GM18498 (cell line): ENCODE data around the gene FRMD4B.
A peak's percentile ranks its signal among the peaks of the same experiment; 100 is the strongest.
"Not testable (repeated sequence)": the region's sequence is repeated elsewhere in the genome, so short reads cannot be mapped to it uniquely, and the experiment has no call there.

ENCODE experiments used
- ATAC-seq: cut with Tn5 transposase; IDR thresholded peaks from one replicate; pipeline ENCODE4 v1.9.1; 2021; ENCODE audit warnings: mild to moderate bottlenecking, moderate library complexity; ENCODE audit not compliant: unreplicated experiment

Gene FRMD4B

DNA sequence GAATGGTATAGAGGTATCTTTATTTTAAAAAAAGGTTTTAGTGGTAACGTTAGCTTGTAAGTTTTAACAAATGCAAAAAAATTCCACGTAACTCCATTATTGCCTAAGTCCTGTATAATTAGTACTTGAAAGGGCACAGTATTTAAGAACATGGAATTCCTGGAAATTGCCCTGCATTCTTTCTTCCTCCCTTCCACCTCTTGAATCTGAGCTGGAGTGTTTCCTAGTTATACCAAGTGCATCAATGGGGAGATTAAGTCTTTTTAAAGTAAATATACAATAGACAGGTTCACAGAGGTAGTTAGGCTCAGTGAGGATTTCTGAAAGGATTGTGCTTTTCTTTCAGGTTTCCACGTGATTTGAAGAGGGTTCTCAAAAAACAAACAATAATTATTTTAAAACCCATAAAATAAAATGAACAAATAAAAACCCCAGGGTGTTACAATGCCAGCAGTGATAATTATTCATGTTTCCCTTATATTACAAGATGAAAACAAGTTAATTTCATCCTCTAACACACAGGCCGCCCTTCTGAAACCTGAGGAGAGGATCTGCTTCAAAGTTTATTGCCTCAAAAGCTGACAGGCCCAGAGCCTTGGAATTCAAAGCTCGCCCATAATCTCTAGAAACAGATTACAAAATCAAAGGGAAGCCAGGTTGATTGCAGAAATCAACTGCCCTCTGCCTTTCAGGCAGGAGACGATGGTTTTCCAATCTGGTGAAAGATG is 134.6 kb downstream of the FRMD4B start:
- ATAC-seq: no peak

DNA sequence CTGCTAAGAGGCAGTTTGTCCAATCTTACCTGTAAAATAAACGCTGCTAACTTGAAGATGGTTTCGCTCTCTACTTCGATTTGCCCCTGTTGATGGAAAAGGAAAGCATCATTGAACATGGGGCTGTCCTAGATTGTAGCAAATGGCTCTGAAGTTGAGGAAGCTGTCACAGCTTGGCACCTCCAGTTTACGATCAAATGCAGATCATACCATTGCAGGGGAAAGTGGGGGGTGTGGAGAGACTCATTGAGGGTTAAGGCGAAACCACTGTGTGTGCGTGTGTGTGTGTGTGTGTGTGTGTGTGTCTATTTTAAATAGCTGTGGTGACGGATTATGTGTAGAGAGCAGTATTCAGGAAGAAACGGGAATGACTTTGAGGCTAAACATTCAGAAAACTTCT is 135.9 kb downstream of the FRMD4B start:
- ATAC-seq: no peak

DNA sequence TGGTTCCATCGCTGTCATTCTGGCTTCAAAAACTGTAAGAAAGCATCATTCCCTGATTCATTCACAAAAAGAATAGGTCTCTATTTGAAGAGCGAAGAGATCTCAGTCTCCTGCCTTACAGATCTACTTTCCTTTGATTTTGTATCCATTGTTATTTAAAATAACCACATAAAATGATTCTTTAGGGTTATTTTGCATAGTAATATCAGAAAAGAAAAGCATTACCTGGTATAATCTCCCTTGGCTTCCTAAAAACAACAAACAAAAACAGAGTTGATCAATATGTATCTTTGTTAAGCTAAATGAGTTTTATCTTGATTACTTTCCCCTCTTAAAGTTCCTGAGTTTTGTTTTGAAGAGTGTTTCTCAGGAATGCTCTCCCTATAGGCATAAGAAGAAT is 136.9 kb downstream of the FRMD4B start:
- no peak for ATAC-seq

DNA sequence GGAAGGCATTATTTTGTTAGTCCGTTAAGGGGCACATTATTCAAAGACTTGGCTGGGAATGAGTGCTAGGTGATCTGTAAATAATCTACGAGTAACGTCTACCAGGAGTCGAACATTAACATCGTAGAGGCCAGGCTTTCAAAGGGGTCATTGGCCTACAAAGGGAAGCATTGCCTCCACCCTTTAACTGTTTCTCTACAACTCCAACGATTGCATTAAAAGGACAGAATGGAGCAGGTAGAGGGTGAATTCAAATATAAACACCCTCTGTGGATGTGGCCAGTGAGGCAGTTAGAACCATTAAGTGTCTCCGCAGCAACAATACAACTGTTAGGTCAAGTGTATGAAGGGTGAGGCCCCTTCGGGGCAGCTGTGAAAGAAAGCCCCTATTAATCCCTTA is 137.5 kb downstream of the FRMD4B start:
- no peak for ATAC-seq

DNA sequence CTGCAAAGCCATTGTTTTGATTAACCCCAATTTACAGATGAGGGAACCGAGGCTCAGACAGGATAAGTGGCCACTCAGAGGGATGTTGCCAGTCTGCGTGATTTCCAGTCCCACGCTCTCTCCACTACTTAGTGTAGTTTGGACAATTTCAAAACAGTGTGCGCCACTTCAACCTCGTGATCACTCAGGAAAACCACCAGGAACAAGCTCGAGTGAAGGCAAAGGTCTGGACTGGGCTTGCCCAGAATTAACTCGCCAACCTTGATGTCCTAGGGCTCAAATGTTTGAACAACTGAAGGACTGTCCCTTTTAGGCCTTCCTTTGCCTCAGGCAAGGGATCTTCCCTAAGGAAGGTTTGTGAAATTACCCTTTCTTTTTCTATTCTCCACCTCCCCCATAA is 139.3 kb downstream of the FRMD4B start:
- ATAC-seq: no peak

DNA sequence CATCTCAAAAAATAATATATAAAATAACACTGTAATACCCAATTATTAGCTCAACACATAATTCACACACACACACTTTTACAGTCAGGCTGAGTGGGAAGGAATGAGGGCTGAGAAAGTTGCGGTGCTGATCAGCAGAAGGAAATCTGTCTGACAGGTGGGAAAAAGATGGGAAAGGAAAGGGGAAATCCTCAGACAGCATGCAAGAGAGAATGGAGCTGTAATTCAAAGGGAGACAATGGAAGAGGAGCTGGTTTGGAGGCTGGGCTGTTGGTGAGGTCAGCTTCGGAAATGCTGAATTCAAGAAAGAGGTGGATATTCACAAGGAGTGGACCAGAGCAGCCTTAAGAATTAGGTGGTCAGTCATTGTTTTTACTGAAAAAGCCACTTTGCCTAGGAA is 141.8 kb downstream of the FRMD4B start:
- ATAC-seq: no peak

DNA sequence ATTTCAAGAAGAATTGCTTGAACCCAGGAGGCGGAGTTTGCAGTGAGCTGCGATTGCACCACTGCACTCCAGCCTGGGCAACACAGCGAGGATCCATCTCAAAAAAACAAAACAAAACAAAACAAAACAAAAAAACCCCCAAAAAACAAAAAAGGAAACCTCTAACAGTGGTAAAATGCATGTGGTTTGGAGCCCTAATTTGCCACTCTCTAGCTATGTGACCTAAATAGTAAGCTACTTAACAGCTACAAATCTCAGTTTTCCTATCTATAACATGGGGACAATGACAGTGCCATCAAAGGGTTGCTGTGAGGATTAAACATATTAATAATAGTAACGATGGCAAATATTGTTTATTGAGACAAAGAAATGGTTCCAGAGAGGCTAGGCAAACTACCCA is 144.1 kb downstream of the FRMD4B start:
- ATAC-seq: no peak

DNA sequence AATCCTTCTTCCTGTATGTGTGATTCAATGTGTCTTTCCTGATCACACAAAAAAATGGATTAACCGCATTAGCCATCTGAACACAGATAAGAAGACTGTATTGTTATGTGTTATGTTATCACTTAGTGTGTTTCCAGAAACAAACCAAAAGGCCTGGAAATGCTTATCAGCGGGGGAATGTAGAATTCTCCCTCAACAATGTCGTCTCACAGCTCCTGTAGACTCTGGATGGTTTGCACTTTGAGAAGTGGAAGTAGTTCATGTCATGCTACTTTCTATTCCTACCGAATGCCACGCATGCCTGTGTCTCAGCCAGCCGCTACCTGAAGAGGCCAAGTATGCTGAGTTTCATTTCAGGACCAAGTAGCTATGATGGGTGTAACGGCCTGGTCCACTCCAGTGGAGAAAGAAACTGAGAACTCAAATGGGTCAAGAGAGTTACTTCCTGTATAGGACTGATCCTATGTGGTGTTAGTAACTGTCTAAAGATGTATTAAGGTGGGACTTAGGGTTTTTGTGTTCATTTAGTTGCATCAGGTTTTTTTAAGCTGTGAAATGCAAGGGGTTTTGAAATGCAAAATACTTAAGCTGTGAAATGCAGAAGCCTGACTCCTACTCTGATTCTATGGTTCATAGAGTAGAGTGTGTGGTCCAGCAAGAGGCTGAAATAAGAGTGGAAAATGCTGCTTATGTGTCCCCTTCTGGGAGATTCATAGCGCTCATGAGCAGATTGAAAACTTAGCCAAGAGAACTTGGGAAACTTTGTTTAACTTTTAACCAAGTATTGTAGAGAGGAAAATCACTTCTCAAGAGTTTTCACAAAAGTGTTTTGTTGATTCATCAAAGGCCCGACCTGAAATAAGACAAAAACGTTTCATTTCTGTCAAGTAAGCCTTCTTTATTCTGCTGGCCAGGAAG is 145.0 kb downstream of the FRMD4B start:
- peak; percentile 86 for ATAC-seq

DNA sequence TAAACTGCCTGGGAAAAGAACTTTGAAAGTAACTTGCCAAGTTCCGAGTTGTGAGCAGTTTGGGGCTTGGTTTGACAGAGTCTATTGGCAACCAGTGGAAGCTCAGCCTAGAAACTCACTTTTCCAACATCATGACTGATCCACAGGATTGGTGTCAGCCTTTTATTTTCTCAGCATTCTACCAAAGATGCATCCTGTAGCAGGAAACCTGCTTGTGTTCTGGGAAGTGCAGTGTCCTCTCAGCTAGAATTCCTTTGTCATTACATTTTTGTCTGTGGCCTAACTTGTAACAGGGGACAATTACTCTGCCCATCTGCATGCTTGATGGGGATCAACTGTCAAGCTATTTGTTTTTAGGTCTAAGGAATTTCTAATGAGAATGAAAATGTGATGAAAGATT is 146.8 kb downstream of the FRMD4B start:
- ATAC-seq: no peak

DNA sequence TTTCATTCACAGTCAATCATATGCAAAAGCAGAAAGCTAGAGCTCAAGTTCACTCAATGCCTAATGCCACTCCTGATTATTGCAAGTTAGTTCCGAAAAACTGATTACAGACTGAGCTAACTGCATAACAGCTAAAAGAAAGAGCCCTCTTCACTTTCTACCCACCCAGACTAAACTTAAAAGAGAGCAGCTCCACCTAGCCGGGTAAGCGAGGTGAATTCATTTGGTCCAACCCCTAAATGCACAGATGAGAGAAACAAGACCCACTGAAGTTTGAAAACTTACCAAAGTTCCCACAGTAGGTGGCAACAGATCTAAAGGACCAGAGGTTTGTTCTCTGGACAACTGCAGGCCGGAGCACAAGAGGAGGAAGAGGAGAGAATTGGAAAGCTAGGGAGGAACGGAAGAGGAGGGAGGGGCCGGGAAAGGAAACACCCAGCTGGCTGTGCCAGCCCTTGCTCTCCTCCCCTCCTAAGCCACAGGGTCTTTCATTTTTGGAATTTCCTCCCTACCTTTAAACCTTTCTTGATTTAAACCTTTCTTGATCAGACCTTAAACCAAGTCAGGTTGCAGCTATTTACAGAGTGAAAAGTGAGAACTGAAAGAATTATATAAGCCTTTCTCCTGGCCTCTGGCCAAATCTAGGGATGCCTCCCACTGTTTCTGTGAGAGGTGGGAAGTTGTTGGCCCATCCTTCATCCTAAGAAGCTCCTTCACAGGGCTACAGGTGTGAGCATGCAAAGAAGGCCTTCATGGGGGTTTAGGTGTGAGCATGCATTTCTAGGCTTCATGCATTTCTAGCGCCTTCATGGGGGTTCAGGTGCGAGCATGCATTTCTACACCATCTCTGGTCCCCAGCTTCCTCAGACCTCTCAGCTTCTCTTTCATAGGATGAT is 148.8 kb downstream of the FRMD4B start:
- ATAC-seq: no peak

DNA sequence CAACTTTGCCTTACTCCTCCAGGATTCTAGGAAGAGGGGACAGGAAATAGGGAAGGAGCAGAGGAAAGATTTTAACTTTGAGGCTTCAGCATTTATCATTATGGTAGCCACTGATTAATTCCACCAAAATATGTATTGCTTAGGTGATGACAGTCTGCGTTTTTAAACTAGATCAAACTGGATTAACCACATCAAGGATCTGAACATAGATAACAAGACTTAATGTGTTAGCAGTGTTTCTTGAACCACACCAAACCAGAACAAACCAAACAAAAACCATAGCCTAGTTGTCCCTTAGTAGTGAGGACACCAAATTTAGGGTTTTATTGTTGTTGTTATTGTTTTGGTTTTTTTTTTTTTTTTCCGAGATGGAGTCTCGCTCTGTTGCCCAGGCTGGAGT is 150.0 kb downstream of the FRMD4B start:
- ATAC-seq: no peak

DNA sequence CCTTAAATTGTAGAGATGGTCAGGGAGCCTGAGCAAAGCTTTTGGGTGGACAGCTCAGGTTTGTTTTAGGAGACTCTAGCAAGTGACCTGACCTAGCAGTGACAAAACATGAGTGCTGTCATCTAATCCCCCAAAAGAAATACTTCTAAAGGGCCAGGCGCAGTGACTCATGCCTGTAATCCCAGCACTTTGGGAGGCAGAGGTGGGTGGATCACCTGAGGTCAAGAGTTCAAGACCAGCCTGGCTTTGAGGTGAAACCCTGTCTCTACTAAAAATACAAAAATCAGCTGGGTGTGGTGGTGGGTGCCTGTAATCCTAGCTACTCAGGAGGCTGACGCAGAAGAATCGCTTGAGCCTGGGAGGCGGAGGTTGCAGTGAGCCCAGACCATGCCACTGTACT is 150.7 kb downstream of the FRMD4B start:
- not testable (repeated sequence) for ATAC-seq

DNA sequence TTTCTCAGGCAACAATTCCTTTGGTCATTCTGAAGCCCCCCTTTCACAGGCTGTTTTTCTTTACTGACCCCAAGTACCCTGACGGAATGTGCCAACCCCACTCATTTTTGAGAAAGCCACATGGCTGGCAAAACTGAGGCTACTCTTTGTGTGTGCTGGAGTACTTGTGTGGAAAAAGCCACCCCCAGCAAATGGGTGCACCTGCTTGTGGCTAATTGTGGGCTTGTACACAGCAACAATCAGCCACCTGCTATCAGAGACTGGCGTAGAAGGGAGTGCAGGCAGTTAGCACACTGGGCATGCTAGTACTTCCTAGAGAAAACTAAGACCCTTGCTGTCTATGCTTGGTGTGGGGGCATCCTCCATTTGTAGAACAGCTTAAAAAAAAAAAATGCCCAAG is 153.4 kb downstream of the FRMD4B start:
- no peak for ATAC-seq

DNA sequence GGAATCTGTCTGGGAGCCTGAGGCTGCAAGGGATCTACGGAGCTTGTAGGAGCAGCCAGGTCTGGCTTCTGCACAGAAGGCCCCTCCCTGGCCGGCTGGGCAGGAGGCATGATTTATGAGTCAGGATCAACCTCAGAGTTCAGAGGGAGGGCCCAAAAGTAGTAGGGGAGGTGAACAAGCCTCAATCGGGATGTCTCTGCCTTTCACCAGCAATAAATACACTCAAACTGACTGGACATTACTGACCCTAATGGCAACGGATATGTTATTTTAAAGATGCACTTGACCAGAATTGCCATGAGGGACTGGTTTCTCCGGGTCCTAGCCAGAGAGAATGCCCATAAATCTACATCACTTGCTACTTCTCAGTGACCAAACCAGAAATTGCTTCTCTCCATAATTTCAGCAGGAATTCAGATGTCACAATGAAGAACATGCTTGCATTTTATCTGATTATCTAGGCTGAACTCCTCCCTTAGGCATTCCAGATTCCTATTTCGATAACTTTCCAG is 153.9 kb downstream of the FRMD4B start:
- no peak for ATAC-seq

DNA sequence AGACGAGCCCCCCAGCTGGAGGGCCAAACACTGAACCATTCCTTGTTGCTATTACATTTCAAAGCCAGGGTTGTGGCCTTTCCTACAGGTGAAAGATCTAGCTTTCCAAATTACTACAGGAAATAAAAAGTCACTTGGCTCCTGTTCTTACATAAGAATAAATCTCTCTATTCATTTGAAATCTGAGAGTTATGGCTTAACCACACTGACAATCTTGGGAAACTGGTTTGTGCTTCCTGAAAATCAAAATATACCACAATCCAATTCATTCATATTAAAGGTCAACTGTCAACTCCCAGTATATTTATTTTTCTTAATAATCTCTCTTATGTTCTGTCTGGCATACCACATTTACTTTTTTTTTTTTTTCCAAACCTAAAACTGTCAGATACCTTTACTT is 159.8 kb downstream of the FRMD4B start:
- no peak for ATAC-seq

DNA sequence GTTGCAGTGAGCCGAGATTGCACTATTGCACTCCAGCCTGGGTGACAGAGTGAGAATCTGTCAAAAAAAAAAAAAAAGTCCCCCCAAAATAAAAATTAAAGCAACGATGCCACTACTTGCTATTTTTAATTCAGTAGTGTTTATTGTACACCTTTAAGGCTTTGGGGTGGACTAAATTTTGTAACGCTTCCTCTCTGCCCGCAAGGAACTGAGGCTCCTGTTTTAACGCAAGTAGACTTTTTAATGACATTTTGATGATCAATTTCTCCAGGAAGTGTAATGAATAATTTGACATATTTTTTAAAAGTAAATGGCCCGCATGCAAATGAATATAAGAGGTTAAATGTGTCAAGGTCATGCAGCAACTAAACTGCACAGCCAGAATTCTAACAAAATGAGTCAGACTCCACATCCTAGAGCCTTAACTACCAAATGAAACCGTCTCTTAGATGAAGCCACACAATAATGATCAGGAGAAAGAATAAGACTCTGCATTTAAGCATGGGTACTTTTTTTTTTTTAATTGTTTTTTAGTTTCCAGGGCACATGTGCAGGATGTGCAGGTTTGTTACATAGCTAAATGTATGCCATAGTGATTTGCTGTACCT is 166.7 kb downstream of the FRMD4B start:
- no peak for ATAC-seq

DNA sequence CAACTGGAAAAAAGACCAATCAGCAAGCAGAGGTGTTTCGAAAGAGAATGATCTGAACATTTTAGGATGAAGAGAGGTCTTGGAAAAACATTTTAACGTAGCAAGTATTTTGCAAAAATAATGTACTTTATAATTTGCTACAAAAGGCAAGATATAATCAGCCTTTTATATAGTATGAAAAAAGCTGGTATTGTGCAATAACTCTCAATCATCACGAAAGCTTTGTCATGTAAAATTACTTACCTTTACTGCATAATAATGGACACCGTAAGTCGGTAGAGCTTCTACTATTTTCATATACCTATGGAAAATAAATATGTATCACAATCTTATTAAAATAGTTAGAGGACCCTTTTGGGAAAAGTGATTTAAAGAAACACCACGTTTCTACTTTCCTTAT is 167.8 kb downstream of the FRMD4B start:
- ATAC-seq: no peak

DNA sequence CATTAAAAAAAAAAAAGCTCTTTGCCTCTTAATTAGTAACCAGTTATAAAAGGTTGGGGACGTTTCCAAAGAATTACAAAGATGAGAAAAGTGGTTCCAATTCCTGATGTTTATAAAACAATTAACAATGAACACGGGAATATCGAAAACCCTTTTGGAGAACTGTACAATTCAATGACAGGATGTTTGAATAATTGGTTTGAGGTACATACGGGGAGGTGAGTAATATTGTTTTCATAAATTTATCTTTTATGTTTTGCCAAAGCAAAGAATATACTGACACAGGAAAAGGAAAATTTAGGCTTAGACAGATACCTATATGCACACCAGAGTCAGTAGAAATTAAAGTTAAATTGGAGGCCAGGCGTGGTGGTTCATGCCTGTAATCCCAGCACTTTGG is 168.9 kb downstream of the FRMD4B start:
- no peak for ATAC-seq

DNA sequence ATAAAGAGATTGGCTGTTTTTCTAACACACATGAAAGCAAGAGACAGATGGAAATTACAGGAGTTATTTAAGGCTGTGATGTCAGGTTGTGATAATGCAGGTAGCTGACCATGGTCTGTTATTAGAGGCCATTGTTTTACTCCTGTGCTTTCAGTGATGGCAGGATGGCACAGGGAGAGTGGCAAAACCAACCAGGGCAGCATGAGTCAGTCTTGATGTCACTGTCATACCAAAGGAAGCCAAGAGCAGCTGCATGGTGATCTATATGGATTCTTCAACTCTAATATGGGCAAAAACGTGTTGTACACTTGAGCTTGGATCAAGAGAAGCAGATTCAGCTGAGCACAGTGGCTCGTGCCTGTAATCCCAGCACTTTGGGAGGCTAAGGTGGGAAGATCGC is 171.6 kb downstream of the FRMD4B start:
- ATAC-seq: no peak

DNA sequence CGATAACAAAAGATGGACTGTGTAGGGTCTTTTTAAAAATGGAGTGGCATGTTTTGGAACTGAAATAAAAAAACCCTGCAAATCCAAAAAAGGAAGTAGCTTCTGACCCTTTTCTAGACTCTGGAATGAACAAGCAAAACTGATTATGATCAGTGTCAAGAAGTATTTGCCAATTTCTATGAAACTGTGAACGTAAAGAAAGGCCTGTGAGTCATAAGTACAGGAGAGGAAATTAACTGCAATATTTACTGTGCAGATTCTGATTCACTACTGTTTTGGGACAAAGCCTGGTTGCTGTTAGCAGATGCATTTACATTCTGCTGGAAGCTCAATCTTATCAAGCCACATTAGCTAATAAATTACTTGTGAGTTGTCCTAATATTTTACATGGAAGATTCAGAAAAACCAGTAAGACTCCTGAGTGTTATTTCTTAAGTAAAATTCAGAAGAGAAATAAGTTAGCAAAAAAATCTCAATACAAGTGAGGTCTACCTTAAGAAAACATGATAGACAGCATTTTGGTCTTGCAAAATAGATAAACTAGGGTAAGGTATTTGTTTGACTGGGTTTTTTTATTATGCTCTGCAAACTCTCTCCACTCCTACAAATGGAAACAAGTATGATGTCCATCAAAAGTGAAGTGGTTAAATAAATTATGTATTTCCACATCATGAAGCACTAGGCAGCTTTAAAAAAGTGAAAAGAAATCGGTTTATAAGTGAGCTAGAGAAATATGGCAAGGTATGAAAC is 173.3 kb downstream of the FRMD4B start:
- peak; percentile 84 for ATAC-seq
